GM12878 (cell line): ENCODE results near the gene SYNGR2. TPM values are rescaled to one million over a fixed set of nuclear protein-coding genes. Genes with fewer than 3 reads are reported as not detected.

Source experiments
- ATAC-seq: fragments of 200-7000 bp; cut with Tn5 transposase; 3 replicates; pipeline ENCODE4 v1.9.1; 2020; ENCODE audit warnings: mild to moderate bottlenecking, moderate library complexity
- BruUV-seq: library from RNA; stranded (reverse); fragments of 400-500 nt; replicated peaks from 2 replicates; lab custom pipeline; 2021; lab: Mats Ljungman, UMichigan
- CTCF ChIA-PET: fragments of 300-600 bp; sonication (Branson Sonifier 250); formaldehyde crosslinking; extraction: SDS; loops from one replicate; lab custom pipeline; 2021; ENCODE audit warnings: inconsistent platforms; lab: Yijun Ruan, JAX
- POLR2A ChIA-PET: fragments of 350-600 bp; formaldehyde crosslinking; extraction: SDS; loops from one replicate; lab custom pipeline; 2021; ENCODE audit warnings: inconsistent platforms; lab: Charles Lee
- RAD21 ChIA-PET: fragments of 300-600 bp; sonication (Branson Sonifier 250); formaldehyde crosslinking; loops from one replicate; lab custom pipeline; 2023; ENCODE audit warnings: antibody characterized with exemption; ENCODE audit not compliant: unreplicated experiment; lab: Charles Lee
- SMC1A ChIA-PET: fragments of 300-600 bp; sonication (Branson Sonifier 250); formaldehyde crosslinking; loops from one replicate; lab custom pipeline; 2023; ENCODE audit not compliant: unreplicated experiment, uncharacterized antibody; lab: Charles Lee
- DNase-seq: peaks from one replicate; pipeline ENCODE4 v3.0.0-alpha.2; 2011; ENCODE audit warnings: low read depth, low spot score
- FAIRE-seq: peaks from 3 replicates; lab custom pipeline; 2011; peaks lifted over from hg19 to GRCh38; lab: Jason Lieb, UNC
- H2AFZ ChIP-seq: 2 replicates; pipeline ENCODE4 v1.6.0; 2011; ENCODE audit warnings: low read depth, low read length, control low read depth; ENCODE audit not compliant: control insufficient read depth
- H3K27ac ChIP-seq: 2 replicates; pipeline ENCODE4 v1.5.1; 2011; ENCODE audit warnings: control low read depth; ENCODE audit not compliant: control insufficient read depth, insufficient read depth
- H3K27me3 ChIP-seq, 2 experiments: replicated peaks in 1 of 2; 2 replicates each; pipeline versions ENCODE4 v1.6.0 to v1.6.1; 2011; ENCODE audit warnings: low read length in 1 of 2; ENCODE audit not compliant: control insufficient read depth in 2 of 2, insufficient read depth in 2 of 2
- H3K36me3 ChIP-seq, 2 experiments: 2 replicates each; pipeline ENCODE4 v1.5.1; 2011; ENCODE audit warnings: low read length in 1 of 2; ENCODE audit not compliant: control insufficient read depth in 2 of 2, insufficient read depth in 2 of 2
- H3K4me1 ChIP-seq: 2 replicates; pipeline ENCODE4 v1.6.1; 2011; ENCODE audit warnings: mild to moderate bottlenecking, low read length, moderate library complexity, mixed read lengths; ENCODE audit not compliant: control insufficient read depth, insufficient read depth
- H3K4me2 ChIP-seq: 2 replicates; pipeline ENCODE4 v1.6.0; 2011; ENCODE audit warnings: control low read depth; ENCODE audit not compliant: control insufficient read depth, insufficient read depth
- H3K4me3 ChIP-seq: fragments of 200-600 bp; sonication (generic); 2 replicates; pipeline ENCODE4 v1.5.1; 2016
- H3K79me2 ChIP-seq: 2 replicates; pipeline ENCODE4 v1.6.0; 2011; ENCODE audit warnings: low read length; ENCODE audit not compliant: control insufficient read depth, insufficient read depth
- H3K9ac ChIP-seq: 2 replicates; pipeline ENCODE4 v1.8.0; 2011; ENCODE audit warnings: low read length, control low read depth, mixed read lengths; ENCODE audit not compliant: control insufficient read depth, insufficient read depth
- H3K9me3 ChIP-seq: replicated peaks from 3 replicates; pipeline ENCODE4 v1.5.1; 2011; ENCODE audit warnings: mild to moderate bottlenecking, low read length; ENCODE audit not compliant: control insufficient read depth, insufficient read depth
- H4K20me1 ChIP-seq: 2 replicates; pipeline ENCODE4 v1.6.0; 2011; ENCODE audit not compliant: control insufficient read depth, insufficient read depth
- BMI1 ChIP-seq: fragments of 450-650 bp; IDR thresholded peaks from 2 replicates; pipeline ENCODE4 v1.6.1; 2016; ENCODE audit warnings: mild to moderate bottlenecking, moderate library complexity, borderline replicate concordance
- CBFB ChIP-seq: IDR thresholded peaks from 2 replicates; pipeline ENCODE4 v1.6.1; 2016; ENCODE audit warnings: antibody characterized with exemption, low read depth
- DPF2 ChIP-seq: fragments of 450-650 bp; IDR thresholded peaks from 2 replicates; pipeline ENCODE4 v1.6.1; 2017; ENCODE audit warnings: mild to moderate bottlenecking
- EZH2 ChIP-seq: IDR thresholded peaks from 2 replicates; pipeline ENCODE4 v1.6.1; 2012; ENCODE audit warnings: low read depth, mild to moderate bottlenecking, control low read depth, inconsistent platforms, low read length, borderline replicate concordance; ENCODE audit not compliant: control insufficient read depth
- KAT2A ChIP-seq: conservative IDR thresholded peaks from 2 replicates; pipeline ENCODE4 v1.6.1; 2011; ENCODE audit warnings: low read depth, low read length; ENCODE audit not compliant: control insufficient read depth
- LARP7 ChIP-seq: fragments of 450-650 bp; IDR thresholded peaks from 2 replicates; pipeline ENCODE4 v1.6.1; 2017; ENCODE audit warnings: mild to moderate bottlenecking
- MXI1 ChIP-seq: fragments of 150-350 bp; IDR thresholded peaks from 2 replicates; pipeline ENCODE4 v1.6.1; 2011; ENCODE audit warnings: low read depth, mild to moderate bottlenecking, inconsistent platforms, low read length, improper control_type of control experiment
- POLR2AphosphoS5 ChIP-seq: IDR thresholded peaks from 2 replicates; pipeline ENCODE4 v1.6.1; 2011; ENCODE audit warnings: mild to moderate bottlenecking, low read length, inconsistent platforms
- RAD51 ChIP-seq: fragments of 450-650 bp; IDR thresholded peaks from 2 replicates; pipeline ENCODE4 v1.6.1; 2016; ENCODE audit warnings: moderate library complexity, mild to moderate bottlenecking, inconsistent platforms
- SIN3A ChIP-seq: IDR thresholded peaks from 2 replicates; pipeline ENCODE4 v1.6.1; 2012; ENCODE audit warnings: low read depth, low read length, improper control_type of control experiment
- WGBS: methylation state at CpG from one replicate; pipeline ENCODE4 v1.1.6; 2016; ENCODE audit warnings: low lambda C conversion rate; ENCODE audit not compliant: insufficient replicate concordance, insufficient coverage; ENCODE audit errors: missing lambda C conversion rate; 5-methylcytosine and 5-hydroxymethylcytosine counted together
- in situ Hi-C: fragments of 300-500 bp; cut with MboI; formaldehyde crosslinking; loops from 9 replicates; pipeline ENCODE4 v1.14.3; 2018; ENCODE audit warnings: mixed read lengths
- intact Hi-C: fragments of 100-400 bp; cut with micrococcal nuclease; formaldehyde crosslinking; loops from one replicate; pipeline ENCODE4 v1.14.2; 2022; ENCODE audit not compliant: unreplicated experiment
- polyA plus RNA-seq, 11 experiments: library from polyadenylated mRNA; depleted of rRNA in 4 of 11; unstranded in 6 of 11; stranded (reverse) in 5 of 11; fragments of >200 nt; fragmentation: Nextera tagmentation in 4 of 11; fragmentation: Illumina TruSeq in 1 of 11; extraction: Ambion mirVana in 4 of 11; extraction: Trizol in 1 of 11; gene quantifications; 1 replicate in 1 of 11; 2 replicates in 10 of 11; pipeline versions ENCODE4 v1.2.1 to v1.2.3, GENCODE V29; 2011 to 2016; ENCODE audit warnings: inconsistent platforms in 2 of 11, missing spikeins in 2 of 11, low read depth in 1 of 11
- total RNA-seq, 4 experiments: library from RNA; depleted of rRNA in 3 of 4; stranded (reverse); fragments of >200 nt in 3 of 4; fragmentation: Illumina TruSeq in 1 of 4; extraction: Trizol in 1 of 4; gene quantifications; 2 replicates each; pipeline versions ENCODE4 v1.2.1 to v1.2.3, GENCODE V29; 2013 to 2021
- TF ChIP-seq, protein P1 (sequence below): IDR thresholded peaks from 2 replicates; pipeline ENCODE4 v1.6.1; 2012; ENCODE audit warnings: improper control_type of control experiment, low read depth, low read length; ENCODE audit not compliant: insufficient replicate concordance
- TF ChIP-seq, protein P2 (sequence below): fragments of 150-350 bp; IDR thresholded peaks from 2 replicates; pipeline ENCODE4 v1.6.1; 2016; ENCODE audit warnings: low read depth, low read length

The SYNGR2 gene
- total and polyA plus RNA-seq, 10 of the 15 experiments (the other 5 are each of a cell fraction or from before 2014, with no cell fraction given): 4.4 to 529 (median 261) TPM

- Histone ChIP-seq H3K27me3 (no peaks in the 10 kb centered on the region), H3K79me2 (peaks cover 64% of the 10 kb centered on the region), H3K4me2 (peak overlapping the region; percentile 96), H3K9me3 (no peaks in the 10 kb centered on the region), H3K27ac (peak overlapping the region; percentile 93), H3K4me3 (peak overlapping the region; percentile 94), H4K20me1 (no peaks in the 10 kb centered on the region), H2AFZ (peak overlapping the region; percentile 5), H3K9ac (peak overlapping the region; percentile 86), H3K36me3 (peaks cover 13 to 16% of the 10 kb centered on the region in 2 experiments; a peak in 3 of 4 replicates), H3K4me1 (peaks cover 64% of the 10 kb centered on the region)
- ChIA-PET CTCF (interaction anchor here (0.5 to 9.5 kb wide), 20 partner anchors 7 to 120 kb away, joined by 3 to 132 read pairs (median 6); partner anchors contain the start of genes C17orf99, SYNGR2 and TMC6), SMC1A (interaction anchor here (1.0 to 5.1 kb wide), 8 partner anchors 10 to 116 kb away, joined by 3 to 51 read pairs (median 4); no protein-coding TSS in a partner anchor), RAD21 (interaction anchor here (0.8 to 6.8 kb wide), 15 partner anchors 9 to 115 kb away, joined by 3 to 83 read pairs (median 4); no protein-coding TSS in a partner anchor), POLR2A (interaction anchor here (0.6 to 2.3 kb wide), 15 partner anchors 8 to 114 kb away, joined by 3 to 9 read pairs (median 3); partner anchors contain the start of gene SYNGR2)
- BruUV-seq: no TSS peak
- in situ Hi-C loops: no loop called here
- FAIRE-seq: peak; percentile 13
- WGBS: 13% methylated on average over 39 of the region's 39 CpGs
- peak; percentile 34 for ATAC-seq
- intact Hi-C loops: loop anchor here (2.0 kb wide), 1 partner anchor 39 kb away; no protein-coding TSS in a partner anchor
- DNase-seq: no peak
- TF ChIP-seq, protein P1, sequence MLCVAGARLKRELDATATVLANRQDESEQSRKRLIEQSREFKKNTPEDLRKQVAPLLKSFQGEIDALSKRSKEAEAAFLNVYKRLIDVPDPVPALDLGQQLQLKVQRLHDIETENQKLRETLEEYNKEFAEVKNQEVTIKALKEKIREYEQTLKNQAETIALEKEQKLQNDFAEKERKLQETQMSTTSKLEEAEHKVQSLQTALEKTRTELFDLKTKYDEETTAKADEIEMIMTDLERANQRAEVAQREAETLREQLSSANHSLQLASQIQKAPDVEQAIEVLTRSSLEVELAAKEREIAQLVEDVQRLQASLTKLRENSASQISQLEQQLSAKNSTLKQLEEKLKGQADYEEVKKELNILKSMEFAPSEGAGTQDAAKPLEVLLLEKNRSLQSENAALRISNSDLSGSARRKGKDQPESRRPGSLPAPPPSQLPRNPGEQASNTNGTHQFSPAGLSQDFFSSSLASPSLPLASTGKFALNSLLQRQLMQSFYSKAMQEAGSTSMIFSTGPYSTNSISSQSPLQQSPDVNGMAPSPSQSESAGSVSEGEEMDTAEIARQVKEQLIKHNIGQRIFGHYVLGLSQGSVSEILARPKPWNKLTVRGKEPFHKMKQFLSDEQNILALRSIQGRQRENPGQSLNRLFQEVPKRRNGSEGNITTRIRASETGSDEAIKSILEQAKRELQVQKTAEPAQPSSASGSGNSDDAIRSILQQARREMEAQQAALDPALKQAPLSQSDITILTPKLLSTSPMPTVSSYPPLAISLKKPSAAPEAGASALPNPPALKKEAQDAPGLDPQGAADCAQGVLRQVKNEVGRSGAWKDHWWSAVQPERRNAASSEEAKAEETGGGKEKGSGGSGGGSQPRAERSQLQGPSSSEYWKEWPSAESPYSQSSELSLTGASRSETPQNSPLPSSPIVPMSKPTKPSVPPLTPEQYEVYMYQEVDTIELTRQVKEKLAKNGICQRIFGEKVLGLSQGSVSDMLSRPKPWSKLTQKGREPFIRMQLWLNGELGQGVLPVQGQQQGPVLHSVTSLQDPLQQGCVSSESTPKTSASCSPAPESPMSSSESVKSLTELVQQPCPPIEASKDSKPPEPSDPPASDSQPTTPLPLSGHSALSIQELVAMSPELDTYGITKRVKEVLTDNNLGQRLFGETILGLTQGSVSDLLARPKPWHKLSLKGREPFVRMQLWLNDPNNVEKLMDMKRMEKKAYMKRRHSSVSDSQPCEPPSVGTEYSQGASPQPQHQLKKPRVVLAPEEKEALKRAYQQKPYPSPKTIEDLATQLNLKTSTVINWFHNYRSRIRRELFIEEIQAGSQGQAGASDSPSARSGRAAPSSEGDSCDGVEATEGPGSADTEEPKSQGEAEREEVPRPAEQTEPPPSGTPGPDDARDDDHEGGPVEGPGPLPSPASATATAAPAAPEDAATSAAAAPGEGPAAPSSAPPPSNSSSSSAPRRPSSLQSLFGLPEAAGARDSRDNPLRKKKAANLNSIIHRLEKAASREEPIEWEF: peak; percentile 70
- TF ChIP-seq POLR2AphosphoS5: peak; percentile 57; the same call in 1 of the 2 replicates
- peak; percentile 74 for TF ChIP-seq MXI1
- TF ChIP-seq, protein P2, sequence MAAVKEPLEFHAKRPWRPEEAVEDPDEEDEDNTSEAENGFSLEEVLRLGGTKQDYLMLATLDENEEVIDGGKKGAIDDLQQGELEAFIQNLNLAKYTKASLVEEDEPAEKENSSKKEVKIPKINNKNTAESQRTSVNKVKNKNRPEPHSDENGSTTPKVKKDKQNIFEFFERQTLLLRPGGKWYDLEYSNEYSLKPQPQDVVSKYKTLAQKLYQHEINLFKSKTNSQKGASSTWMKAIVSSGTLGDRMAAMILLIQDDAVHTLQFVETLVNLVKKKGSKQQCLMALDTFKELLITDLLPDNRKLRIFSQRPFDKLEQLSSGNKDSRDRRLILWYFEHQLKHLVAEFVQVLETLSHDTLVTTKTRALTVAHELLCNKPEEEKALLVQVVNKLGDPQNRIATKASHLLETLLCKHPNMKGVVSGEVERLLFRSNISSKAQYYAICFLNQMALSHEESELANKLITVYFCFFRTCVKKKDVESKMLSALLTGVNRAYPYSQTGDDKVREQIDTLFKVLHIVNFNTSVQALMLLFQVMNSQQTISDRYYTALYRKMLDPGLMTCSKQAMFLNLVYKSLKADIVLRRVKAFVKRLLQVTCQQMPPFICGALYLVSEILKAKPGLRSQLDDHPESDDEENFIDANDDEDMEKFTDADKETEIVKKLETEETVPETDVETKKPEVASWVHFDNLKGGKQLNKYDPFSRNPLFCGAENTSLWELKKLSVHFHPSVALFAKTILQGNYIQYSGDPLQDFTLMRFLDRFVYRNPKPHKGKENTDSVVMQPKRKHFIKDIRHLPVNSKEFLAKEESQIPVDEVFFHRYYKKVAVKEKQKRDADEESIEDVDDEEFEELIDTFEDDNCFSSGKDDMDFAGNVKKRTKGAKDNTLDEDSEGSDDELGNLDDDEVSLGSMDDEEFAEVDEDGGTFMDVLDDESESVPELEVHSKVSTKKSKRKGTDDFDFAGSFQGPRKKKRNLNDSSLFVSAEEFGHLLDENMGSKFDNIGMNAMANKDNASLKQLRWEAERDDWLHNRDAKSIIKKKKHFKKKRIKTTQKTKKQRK: no peak
- TF ChIP-seq KAT2A: no peak
- no peak for TF ChIP-seq EZH2
- TF ChIP-seq CBFB: 0 out of 2 replicates have a peak, but pooled peaks have one; percentile 29
- TF ChIP-seq SIN3A: peak; percentile 63; the same call in 1 of the 2 replicates
- peak; percentile 79 for TF ChIP-seq RAD51
- TF ChIP-seq BMI1: 0 out of 2 replicates have a peak, but pooled peaks have one; percentile 29
- peak; percentile 9; the same call in 1 of the 2 replicates for TF ChIP-seq LARP7
- TF ChIP-seq DPF2: peak; percentile 30; the same call in 1 of the 2 replicates
Observed at GRCh38 chr17:78133971-78134898, 34.1 kb upstream of the SYNGR2 start.
